Measurements from ENCODE around the gene APLNR.

- TF ChIP-seq POLR2AphosphoS5 (IDR thresholded peaks at IDR 0.05; ENCODE audit: insufficient read depth, low read depth, low read length) (no peak), EZH2 (IDR thresholded peaks at IDR 0.05; ENCODE audit: borderline replicate concordance, low read depth, low read length, severe bottlenecking) (no peak), POLR2A (IDR thresholded peaks at IDR 0.05; ENCODE audit: low read depth, low read length) (no peak), GATA2 (IDR thresholded peaks at IDR 0.05; ENCODE audit: insufficient read depth, insufficient read length, low read depth, low read length) (no peak), JUN (IDR thresholded peaks at IDR 0.05; ENCODE audit: borderline replicate concordance, insufficient read depth, insufficient read length, low read depth) (no peak)
- TF ChIP-seq, protein P1, sequence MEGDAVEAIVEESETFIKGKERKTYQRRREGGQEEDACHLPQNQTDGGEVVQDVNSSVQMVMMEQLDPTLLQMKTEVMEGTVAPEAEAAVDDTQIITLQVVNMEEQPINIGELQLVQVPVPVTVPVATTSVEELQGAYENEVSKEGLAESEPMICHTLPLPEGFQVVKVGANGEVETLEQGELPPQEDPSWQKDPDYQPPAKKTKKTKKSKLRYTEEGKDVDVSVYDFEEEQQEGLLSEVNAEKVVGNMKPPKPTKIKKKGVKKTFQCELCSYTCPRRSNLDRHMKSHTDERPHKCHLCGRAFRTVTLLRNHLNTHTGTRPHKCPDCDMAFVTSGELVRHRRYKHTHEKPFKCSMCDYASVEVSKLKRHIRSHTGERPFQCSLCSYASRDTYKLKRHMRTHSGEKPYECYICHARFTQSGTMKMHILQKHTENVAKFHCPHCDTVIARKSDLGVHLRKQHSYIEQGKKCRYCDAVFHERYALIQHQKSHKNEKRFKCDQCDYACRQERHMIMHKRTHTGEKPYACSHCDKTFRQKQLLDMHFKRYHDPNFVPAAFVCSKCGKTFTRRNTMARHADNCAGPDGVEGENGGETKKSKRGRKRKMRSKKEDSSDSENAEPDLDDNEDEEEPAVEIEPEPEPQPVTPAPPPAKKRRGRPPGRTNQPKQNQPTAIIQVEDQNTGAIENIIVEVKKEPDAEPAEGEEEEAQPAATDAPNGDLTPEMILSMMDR (IDR thresholded peaks at IDR 0.05; ENCODE audit: extremely low read depth in 1 of 2, insufficient read depth in 1 of 2, low read depth in 1 of 2, low read length in 2 of 2) = peak; percentile 83 to 96
- TF ChIP-seq, protein P2, sequence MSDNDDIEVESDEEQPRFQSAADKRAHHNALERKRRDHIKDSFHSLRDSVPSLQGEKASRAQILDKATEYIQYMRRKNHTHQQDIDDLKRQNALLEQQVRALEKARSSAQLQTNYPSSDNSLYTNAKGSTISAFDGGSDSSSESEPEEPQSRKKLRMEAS (IDR thresholded peaks at IDR 0.05; ENCODE audit: insufficient read depth, insufficient read length) = no peak
These were observed 41.0 kb upstream of the APLNR start for GRCh38 chr11:57277845-57278720.
